Measurements from ENCODE around the gene CELF2.
A peak's percentile ranks its signal among the peaks of the same experiment; 100 is the strongest.

CELF2 gene

DNA sequence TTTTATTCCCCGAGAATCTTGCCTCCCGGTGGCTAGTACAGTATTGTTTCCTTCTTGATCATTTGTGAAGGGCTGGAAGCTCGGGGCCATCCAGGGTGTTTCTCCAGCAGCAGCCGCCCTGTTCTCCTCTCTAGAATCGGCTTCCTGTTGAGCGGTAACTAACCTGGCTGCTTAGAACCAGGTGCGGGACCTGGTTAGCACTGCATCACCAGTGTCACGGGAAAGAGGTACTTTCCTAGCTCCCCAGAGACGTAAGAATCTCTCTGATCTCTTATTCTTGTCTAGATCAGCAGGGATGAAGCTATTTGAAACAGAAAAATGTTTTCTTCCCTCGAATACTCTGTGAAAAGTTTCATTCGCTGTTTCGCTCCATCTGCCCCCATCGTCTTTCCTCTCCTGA lies 239.2 kb downstream of the CELF2 start:
- TF ChIP-seq CTCF (IDR thresholded peaks at IDR 0.05): no peak

DNA sequence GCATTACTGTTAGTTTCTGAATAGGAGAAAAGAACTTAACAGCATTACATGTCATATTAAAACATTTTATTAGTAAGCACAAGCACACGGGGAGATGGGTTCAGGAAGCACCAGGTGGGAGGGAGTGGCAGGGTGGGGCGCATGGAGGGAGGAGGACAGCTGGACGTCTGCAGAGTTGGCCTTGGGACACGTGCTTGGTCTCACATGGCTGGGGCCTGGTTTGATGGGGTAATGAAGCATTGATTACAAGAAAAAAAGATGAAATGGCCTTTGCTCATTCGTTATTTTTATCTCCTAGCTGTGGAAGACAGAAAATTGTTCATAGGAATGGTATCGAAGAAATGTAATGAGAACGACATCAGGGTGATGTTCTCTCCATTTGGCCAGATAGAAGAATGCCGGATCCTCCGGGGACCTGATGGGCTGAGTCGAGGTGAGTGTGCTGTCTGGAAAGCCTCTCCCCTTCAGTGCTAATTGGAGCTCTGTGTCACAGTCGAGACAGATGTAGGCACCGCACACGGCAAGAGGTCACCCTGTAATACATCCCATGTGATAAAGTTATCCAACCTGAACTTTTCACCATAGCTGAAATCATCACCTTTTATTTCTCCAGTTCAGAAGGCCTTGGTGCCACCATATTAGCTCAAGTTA lies 239.9 kb downstream of the CELF2 start:
- TF ChIP-seq CTCF (IDR thresholded peaks at IDR 0.05): no peak

DNA sequence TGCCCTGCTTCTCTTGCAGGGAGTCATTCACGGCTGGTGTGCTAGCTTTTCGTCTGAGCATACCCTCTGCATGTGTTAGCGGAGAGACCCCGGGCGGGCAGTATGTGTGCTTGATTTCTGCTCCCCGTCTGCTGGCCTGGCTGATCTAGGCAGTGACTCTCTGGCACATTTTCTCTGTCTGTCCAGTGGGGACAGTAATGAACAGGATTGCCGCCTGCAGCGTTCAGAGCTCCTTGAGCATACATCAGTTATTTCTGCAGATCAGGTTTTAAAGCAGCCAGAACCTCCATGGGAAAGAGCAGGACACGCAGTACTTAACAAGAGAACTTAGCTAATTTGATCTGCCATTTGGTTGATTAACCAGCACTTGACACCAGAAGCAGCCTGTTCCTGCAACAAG lies 242.5 kb downstream of the CELF2 start:
- 0 out of 2 replicates have a peak, but pooled peaks have one; percentile 29 for TF ChIP-seq CTCF (IDR thresholded peaks at IDR 0.05)

- TF ChIP-seq CTCF (IDR thresholded peaks at IDR 0.05): no peak
These were observed 243.5 kb downstream of the CELF2 start for GRCh38 chr10:11261143-11261542.

DNA sequence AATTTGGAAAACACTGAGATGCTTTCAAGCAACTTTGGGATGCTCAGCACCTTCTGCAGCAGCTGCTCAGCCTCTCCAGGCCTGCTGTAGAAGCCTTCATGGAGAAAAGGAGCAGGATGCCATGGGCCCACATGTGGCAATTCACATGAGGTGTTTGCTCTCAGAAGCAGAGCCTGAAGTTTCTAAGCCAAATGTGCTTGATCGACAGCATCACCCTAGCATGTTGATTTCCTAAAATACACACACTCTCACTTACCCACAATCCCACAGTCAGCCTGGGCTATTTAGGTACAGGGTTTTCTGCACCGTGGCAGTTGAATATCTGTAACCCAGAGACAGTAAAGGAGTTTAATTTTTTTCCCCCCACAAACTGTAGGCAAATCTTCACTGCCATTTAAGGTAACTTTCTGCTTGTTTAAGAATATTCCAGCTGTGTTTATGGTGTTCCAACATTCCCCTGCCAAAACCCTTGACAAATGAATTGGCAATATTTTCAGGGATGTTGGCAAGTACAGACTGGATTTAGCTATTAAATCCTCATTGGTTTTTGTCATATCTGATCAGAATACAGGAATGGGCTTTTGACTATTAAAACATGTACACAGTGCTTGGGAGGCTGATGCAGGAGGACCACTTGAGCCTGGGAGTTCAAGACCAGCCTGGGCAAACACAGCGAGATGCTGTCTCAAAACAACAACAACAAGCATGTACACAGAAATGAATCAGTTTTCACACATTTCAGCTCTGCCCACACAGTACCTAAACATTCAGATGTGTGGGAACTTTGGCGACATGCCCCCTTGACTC lies 244.2 kb downstream of the CELF2 start:
- TF ChIP-seq CTCF (IDR thresholded peaks at IDR 0.05): no peak

- TF ChIP-seq CTCF (IDR thresholded peaks at IDR 0.05): no peak
These were observed 245.0 kb downstream of the CELF2 start for GRCh38 chr10:11262494-11263345.

GRCh38 chr10:11263767-11264166 lies 246.1 kb downstream of the CELF2 start:
- no peak for TF ChIP-seq CTCF (IDR thresholded peaks at IDR 0.05)

Data from LNCAP (cell line).